ENCODE measurements around the gene NAALADL2.
"Not testable (repeated sequence)": the region's sequence is repeated elsewhere in the genome, so short reads cannot be mapped to it uniquely, and the experiment has no call there.

Gene NAALADL2

DNA sequence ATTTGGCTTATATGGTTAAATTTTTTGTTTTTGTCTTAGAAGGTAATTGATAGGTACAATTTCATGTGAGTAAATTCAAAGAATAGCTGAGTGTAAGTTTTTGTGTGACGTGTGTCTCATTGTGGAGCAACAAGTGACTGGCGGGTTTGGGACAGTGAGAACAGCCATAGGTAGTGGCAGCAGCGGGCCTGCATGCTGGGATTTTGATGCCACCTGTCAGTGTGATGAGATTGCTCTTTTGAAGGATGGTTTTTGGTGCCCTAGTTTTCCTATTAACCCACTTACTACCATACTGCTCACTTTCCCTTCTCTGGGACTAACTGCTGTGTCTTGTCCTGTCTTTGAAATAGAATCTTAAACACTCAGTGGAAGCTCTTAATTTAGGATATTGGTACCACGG, 522.6 kb downstream of the NAALADL2 start:
- Histone ChIP-seq H3K27ac (no peak overlapping the region), H3K4me3 (no peak overlapping the region)

DNA sequence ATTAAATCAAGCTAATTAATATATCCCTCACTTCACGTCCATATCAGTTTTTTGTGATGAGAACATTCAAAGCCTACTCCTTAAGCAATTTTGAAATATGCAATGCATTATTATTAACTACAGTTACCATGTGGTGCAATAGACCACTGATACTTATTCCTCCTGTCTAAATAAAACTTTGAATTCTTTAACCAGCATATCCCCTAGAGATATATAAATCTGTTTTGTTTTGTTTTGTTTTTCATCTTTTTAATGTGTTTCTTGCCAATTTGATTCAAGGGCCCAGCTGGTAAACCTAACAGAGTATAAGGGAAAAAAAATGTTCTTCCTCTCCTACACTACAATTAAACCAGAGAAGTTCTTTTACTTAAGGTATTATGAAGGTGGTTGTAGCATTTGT, 524.2 kb downstream of the NAALADL2 start:
- H3K4me3 ChIP-seq = no peak overlapping the region
- H3K27ac ChIP-seq = no peak overlapping the region

- no peak overlapping the region for H3K4me3 ChIP-seq
- H3K27ac ChIP-seq = no peak overlapping the region
Observed at GRCh38 chr3:175383813-175384212, 524.7 kb downstream of the NAALADL2 start.

DNA sequence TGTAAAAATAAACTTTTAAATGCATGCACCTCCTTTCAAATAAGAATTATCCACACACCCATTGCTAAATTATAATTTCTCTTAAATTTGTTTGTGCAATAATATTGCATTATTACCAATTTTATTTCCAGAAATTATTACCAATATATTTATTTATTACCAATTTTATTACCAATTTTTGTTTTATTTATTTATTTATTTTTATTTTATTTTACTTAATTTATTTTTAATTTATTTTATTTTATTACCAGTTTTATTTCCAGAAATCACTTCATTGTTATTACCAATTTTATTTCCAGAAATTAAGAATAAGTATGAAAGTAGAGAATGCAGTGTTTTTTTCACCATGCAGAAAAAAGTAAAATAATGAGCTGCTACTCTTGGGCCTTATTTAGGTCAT, 525.4 kb downstream of the NAALADL2 start:
- Histone ChIP-seq H3K4me3 (no peak overlapping the region), H3K27ac (no peak overlapping the region)

DNA sequence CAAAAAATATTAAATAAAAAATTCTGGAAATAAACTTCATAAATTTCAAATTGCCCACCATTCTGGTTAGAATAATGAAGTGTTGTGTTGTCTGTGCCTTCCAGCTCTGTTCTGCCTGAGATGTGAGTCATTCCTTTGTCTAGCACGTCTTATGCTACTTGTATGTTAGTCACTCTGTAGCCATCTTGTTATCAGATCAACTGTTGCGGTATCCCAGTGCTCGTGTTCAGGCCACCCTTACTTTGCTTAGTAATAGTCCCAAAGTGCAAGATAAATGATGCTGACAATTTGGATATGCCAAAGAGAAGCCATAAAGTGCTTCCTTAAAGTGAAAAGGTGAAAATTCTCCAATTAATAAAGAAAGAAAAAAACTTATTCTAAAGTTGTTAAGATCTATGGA, 527.5 kb downstream of the NAALADL2 start:
- H3K4me3 ChIP-seq = no peak overlapping the region

DNA sequence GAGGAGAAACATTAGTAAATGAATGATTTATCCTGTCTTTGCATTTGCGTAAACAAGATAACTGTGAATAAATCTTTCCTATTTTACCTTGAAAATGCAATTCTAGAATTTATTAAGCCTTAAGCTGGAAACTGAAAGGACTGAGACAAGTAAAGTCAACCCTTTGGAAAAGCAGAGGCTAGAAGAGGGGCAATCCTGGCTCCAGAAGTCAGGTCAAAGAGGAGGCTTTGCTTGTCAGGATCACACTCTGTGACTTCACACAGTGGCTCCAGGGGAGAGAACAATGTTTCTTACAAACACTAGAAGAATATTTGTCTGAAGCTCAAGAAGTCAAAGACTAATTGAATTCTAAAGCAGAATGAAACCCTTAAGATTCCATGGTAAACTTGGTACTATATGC, 530.4 kb downstream of the NAALADL2 start:
- Histone ChIP-seq H3K27ac (no peak overlapping the region), H3K4me3 (no peak overlapping the region)

More for the DNA sequence above, 527.5 kb downstream of the NAALADL2 start:
- no peak overlapping the region for H3K27ac ChIP-seq

DNA sequence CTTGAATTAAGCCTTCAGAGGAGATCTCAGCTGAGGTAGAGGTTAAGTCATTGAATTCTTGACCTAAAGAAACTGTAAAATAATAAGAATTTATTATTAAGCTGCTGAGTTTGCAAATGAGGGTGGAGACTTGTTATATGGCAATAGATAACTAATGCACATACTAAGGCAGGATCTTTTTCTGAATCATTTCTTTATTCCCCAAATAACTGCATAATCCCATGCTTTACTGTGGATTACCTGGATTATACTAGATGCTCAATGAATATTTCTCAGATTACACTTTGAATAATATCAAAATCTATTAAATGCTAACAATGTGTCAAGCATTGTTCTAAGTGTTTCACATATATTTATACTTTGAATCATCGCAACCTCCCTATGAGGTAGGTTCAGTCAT, 532.5 kb downstream of the NAALADL2 start:
- Histone ChIP-seq H3K4me3 (no peak overlapping the region), H3K27ac (no peak overlapping the region)

- no peak overlapping the region for H3K27ac ChIP-seq
- no peak overlapping the region for H3K4me3 ChIP-seq
Observed at GRCh38 chr3:175392653-175393052, 533.5 kb downstream of the NAALADL2 start.

DNA sequence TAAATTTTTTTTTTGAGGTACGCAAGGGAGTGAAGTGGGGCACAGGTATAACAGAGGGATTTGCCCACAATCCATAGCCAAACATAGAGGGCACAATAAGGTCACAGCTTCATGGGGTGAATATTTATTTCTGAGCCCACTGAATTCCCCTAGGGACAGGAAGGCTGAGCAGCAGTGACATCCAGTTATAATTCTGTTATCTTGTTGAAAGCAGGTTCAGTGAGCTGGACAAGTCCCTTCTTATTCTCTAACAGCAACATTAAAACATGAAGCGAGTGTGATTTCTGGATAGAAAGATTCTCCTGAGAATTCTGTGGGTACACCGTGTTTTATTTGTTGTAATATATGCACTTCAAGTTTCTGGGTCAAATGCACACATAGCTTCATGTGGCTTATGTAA, 538.2 kb downstream of the NAALADL2 start:
- Histone ChIP-seq H3K27ac (no peak overlapping the region), H3K4me3 (no peak overlapping the region)

DNA sequence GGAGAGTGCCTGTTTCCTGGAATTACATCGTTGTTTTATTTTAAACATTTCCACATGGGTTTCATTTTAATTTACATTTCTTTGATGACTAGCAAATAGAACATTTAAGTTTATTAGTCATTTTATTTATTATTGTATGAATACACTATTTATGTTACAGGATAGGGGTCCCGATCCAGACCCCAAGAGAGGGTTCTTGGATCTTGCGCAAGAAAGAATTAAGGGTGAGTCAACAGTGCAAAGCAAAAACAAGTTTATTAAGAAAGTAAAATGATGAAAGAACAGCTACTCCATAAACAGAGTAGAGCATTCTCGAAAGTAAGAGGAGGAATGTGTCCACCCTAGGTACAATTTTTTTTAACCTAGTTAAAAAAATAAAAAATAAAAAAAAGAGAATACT, 539.5 kb downstream of the NAALADL2 start:
- no peak overlapping the region for H3K27ac ChIP-seq
- no peak overlapping the region for H3K4me3 ChIP-seq

DNA sequence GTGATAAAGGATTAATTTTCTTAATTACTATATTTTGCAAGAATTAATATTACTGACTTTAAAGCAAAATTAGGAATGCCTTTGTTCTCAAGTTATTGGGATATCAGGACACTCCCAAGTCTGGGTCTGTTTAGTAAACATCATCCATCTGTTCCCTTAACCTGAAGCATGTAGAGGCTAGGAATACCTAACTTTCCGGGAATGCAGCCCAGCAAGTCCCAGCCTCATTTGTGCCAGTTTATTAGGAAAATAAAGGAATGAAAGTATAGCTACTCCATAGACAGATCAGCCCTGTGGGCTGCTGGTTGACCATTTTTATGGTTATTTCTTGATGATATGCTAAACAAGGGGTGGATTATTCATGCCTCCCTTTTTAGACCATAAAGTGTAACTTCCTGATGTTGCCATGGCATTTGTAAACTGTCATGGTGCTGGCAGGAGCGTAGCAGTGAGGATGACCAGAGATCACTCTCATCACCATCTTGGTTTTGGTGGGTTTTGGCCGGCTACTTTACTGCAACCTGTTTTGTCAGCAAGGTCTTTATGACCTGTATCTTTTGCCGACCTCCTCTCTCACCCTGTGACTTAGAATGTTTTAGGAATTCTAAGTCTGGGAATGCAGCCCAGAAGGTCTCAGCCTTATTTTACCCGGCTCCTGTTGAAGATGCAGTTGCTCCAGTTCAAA, 540.2 kb downstream of the NAALADL2 start:
- peak overlapping the region in 1 of 21 experiments; percentile 22 for H3K27ac ChIP-seq
- no peak overlapping the region for H3K4me3 ChIP-seq

DNA sequence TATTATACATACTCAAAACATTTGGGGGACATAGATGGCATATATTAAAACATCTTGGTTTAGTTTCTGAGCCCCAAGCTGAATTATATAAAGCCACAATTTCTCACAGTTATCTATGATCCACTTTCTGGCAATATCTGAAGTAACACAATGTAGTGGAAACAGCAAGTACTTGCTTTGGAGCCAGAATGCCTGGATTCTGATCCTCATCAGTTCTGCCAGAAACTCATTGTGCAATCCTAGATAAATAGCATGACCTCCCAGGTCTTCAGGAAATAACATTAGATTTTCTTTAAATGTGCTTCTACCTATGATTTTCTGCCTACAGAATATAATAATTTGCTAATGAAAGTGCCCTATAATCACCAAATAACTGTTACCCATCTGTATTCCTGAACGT, 544.9 kb downstream of the NAALADL2 start:
- Histone ChIP-seq H3K4me3 (no peak overlapping the region), H3K27ac (no peak overlapping the region)

DNA sequence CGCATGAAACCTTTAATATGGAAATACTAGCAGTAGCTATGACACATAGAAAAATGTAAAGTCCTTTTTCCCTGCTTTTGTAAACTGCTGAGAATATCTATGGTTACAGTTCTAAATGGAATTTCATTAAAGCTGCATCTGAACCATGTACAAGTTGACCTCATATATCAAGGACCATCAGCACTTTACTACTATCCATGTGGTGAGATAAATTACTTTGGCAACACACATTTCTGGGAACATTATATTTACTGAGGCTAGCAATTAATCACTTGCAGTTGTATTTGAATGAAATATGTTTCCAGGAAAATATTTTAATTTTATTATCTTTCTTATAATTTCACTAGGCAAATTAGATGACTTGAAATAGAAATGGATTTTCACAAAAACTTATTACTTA, 545.5 kb downstream of the NAALADL2 start:
- H3K27ac ChIP-seq = no peak overlapping the region
- no peak overlapping the region for H3K4me3 ChIP-seq

GRCh38 chr3:175410251-175410650, 551.1 kb downstream of the NAALADL2 start:
- no peak overlapping the region for H3K27ac ChIP-seq
- no peak overlapping the region for H3K4me3 ChIP-seq

GRCh38 chr3:175411405-175411804, 552.3 kb downstream of the NAALADL2 start:
- H3K27ac ChIP-seq = no peak overlapping the region
- no peak overlapping the region for H3K4me3 ChIP-seq

DNA sequence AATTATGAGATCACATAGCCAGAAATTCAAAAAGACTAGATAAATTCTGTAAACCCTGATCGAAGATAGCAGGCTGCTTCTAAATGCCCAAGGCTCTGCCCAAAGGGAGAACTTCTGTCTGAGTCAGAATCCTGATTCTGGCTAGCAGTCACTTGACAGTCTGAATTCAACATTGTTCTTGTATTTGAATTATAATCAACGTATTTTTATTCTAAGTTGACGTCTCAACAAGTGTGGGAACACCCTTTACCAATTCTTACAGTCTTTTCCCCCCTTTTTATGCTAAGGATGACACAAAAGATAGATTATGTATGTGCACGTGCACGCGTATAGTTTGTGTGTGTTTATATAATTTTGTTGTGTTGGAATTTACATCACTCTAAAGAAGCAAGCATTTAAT, 552.8 kb downstream of the NAALADL2 start:
- H3K4me3 ChIP-seq = no peak overlapping the region
- H3K27ac ChIP-seq = no peak overlapping the region

GRCh38 chr3:175413926-175414325, 554.8 kb downstream of the NAALADL2 start:
- no peak overlapping the region for H3K27ac ChIP-seq

GRCh38 chr3:175416600-175416999, 557.5 kb downstream of the NAALADL2 start:
- no peak overlapping the region for H3K4me3 ChIP-seq
- H3K27ac ChIP-seq = no peak overlapping the region

More at GRCh38 chr3:175413926-175414325, 554.8 kb downstream of the NAALADL2 start:
- no peak overlapping the region for H3K4me3 ChIP-seq

GRCh38 chr3:175417426-175417825, 558.3 kb downstream of the NAALADL2 start:
- no peak overlapping the region for H3K4me3 ChIP-seq
- no peak overlapping the region for H3K27ac ChIP-seq

- H3K4me3 ChIP-seq = no peak overlapping the region
- H3K27ac ChIP-seq = no peak overlapping the region
Observed at GRCh38 chr3:175421902-175422301, 562.8 kb downstream of the NAALADL2 start.

DNA sequence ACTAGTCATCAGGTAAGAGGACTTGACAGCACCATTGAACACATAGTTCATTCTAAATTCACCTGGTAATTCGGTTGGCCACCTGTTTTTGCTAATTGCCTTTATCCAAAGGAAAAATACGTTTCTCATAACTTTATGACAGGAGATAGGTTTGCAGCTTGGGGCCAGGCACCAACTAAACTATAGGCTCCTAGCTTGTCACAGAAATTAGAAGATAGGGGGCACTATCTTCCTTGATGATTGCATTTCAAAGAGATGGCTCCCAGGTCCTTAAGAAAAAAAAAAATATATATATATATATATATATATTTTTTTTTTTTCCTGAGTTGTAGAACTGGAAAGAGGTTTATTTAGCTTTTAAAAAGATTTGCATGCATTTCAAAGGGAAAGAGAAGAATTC, 563.6 kb downstream of the NAALADL2 start:
- no peak overlapping the region for H3K27ac ChIP-seq
- no peak overlapping the region for H3K4me3 ChIP-seq

DNA sequence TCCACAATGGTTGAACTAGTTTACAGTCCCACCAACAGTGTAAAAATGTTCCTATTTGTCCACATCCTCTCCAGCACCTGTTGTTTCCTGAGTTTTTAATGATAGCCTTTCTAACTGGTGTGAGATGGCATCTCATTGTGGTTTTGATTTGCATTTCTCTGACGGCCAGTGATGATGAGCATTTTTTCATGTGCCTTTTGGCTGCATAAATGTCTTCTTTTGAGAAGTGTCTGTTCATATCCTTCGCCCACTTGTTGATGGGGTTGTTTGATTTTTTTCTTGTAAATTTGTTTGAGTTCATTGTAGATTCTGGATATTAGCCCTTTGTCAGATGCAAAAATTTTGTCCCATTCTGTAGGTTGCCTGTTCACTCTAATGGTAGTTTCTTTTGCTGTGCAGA, 564.7 kb downstream of the NAALADL2 start:
- H3K4me3 ChIP-seq, H3K27ac ChIP-seq: not testable (repeated sequence)

All from skin epidermis (tissue), 12 donors.